ENCODE results near the gene NLRP14. TPM values are rescaled to one million over a fixed set of nuclear protein-coding genes. Genes with fewer than 3 reads are reported as not detected.

Gene NLRP14
- total RNA-seq, 4 donors from 2014 or later: 0.09 TPM; not detected in 3

DNA sequence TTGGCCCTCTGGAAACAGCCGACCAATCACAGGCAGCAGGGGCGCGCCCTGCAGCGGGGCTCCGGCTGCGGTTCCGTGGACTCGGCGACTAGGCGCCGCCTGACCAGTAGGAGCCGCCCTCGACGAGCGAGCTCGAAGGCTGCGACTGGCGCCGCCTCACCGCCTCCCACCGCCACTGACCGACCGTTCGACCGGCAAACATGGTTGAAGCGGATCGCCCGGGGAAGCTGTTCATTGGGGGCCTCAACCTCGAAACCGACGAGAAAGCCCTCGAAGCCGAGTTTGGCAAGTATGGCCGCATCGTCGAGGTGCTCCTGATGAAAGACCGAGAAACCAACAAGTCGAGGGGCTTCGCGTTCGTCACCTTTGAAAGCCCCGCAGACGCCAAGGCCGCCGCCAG is 68.6 kb downstream of the NLRP14 start, which contains the start of gene RBMXL2:
Gene RBMXL2, plus strand, starts transcription at position 78 of the 400 bp plus-strand sequence. Its CDS starts 123 bp downstream, at position 201.
- H3K27me3 ChIP-seq: no peaks in the 10 kb centered on the region
- H3K9me3 ChIP-seq: no peaks in the 10 kb centered on the region
- intact Hi-C loops (cut with DNase I): no loop called here
- TF ChIP-seq, protein P1, sequence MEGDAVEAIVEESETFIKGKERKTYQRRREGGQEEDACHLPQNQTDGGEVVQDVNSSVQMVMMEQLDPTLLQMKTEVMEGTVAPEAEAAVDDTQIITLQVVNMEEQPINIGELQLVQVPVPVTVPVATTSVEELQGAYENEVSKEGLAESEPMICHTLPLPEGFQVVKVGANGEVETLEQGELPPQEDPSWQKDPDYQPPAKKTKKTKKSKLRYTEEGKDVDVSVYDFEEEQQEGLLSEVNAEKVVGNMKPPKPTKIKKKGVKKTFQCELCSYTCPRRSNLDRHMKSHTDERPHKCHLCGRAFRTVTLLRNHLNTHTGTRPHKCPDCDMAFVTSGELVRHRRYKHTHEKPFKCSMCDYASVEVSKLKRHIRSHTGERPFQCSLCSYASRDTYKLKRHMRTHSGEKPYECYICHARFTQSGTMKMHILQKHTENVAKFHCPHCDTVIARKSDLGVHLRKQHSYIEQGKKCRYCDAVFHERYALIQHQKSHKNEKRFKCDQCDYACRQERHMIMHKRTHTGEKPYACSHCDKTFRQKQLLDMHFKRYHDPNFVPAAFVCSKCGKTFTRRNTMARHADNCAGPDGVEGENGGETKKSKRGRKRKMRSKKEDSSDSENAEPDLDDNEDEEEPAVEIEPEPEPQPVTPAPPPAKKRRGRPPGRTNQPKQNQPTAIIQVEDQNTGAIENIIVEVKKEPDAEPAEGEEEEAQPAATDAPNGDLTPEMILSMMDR (IDR thresholded peaks at IDR 0.05): no peak
- no peak for TF ChIP-seq POLR2A (IDR thresholded peaks at IDR 0.05)
- no peaks in the 10 kb centered on the region for H3K36me3 ChIP-seq
- no peak for DNase-seq
- no peak within 1 kb of the TSS for H3K27ac ChIP-seq
- H3K4me1 ChIP-seq: no peaks in the 10 kb centered on the region
- no peak within 1 kb of the TSS for H3K4me3 ChIP-seq
- 80% methylated on average over 2 of the region's 45 CpGs; no CpG with 5 or more reads in 1 of the 2 donors for WGBS, 2 donors

DNA sequence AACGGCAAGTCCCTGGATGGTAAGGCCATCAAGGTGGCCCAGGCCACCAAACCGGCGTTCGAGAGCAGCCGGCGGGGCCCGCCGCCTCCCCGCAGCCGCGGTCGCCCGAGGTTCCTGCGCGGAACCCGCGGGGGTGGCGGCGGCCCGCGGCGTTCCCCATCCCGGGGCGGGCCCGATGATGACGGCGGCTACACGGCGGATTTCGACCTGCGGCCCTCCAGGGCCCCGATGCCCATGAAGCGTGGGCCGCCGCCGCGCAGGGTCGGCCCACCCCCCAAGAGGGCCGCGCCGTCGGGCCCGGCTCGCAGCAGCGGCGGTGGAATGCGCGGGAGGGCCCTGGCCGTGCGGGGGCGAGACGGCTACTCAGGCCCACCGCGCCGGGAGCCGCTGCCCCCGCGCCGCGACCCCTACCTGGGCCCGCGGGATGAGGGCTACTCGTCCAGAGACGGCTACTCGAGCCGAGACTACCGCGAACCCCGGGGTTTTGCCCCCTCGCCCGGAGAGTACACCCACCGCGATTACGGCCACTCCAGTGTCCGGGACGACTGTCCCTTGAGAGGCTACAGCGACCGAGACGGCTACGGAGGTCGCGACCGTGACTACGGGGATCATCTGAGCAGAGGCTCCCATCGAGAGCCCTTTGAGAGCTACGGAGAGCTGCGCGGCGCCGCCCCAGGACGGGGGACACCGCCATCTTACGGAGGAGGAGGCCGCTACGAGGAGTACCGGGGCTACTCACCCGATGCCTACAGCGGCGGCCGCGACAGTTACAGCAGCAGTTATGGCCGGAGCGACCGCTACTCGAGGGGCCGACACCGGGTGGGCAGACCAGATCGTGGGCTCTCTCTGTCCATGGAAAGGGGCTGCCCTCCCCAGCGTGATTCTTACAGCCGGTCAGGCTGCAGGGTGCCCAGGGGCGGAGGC is 69.3 kb downstream of the NLRP14 start:
- Histone ChIP-seq H3K9me3 (no peaks in the 10 kb centered on the region), H3K4me1 (no peaks in the 10 kb centered on the region), H3K4me3 (no peak overlapping the region), H3K27ac (no peak overlapping the region), H3K36me3 (no peaks in the 10 kb centered on the region), H3K27me3 (no peaks in the 10 kb centered on the region)
- 89 to 93% methylated on average over 16 to 24 of the region's 111 CpGs for WGBS, 2 donors
- intact Hi-C loops (cut with DNase I): no loop called here
- no peak for DNase-seq
- TF ChIP-seq, protein P1 (IDR thresholded peaks at IDR 0.05): no peak
- no peak for TF ChIP-seq POLR2A (IDR thresholded peaks at IDR 0.05)

DNA sequence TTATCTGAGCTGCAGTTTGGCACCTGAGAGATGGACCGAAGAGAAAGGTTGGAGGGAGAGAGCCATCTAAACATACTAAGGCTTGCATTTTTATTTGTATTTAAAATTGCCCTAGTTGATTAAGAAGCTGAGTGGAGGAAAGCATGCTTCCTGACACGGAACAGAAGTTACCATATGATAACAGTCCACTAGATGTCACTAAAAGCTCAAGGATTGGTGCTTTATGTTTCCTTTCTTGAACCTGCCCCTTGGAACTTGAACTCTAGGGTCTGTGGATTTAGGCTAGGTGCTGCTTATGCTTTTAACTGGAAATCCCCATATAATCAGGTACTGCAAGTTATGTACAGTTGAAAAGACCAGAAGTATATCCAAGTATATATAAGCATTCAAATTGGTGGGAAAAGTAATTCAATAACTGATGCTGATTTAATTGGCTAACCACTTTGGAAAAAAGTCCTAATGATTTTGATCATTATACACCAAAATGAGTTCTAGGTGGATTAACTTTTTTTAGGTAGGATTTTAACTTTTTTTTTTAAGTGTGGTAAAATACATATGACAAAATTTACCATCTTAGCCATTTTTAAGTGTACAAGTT is 78.1 kb downstream of the NLRP14 start:
- no peak for DNase-seq
- H3K27ac ChIP-seq: no peak overlapping the region
- no peaks in the 10 kb centered on the region for H3K9me3 ChIP-seq
- no peak overlapping the region for H3K4me3 ChIP-seq
- intact Hi-C loops (cut with DNase I): no loop called here
- 4 to 5% methylated on average over 2 of the region's 2 CpGs for WGBS, 2 donors
- H3K36me3 ChIP-seq: no peaks in the 10 kb centered on the region
- TF ChIP-seq, protein P1 (IDR thresholded peaks at IDR 0.05): peak; percentile 38 to 67 (median 46)
- TF ChIP-seq POLR2A (IDR thresholded peaks at IDR 0.05): no peak
- peaks cover 0 to 14% (median 0%) of the 10 kb centered on the region in 4 donors for H3K27me3 ChIP-seq
- H3K4me1 ChIP-seq: no peaks in the 10 kb centered on the region

DNA sequence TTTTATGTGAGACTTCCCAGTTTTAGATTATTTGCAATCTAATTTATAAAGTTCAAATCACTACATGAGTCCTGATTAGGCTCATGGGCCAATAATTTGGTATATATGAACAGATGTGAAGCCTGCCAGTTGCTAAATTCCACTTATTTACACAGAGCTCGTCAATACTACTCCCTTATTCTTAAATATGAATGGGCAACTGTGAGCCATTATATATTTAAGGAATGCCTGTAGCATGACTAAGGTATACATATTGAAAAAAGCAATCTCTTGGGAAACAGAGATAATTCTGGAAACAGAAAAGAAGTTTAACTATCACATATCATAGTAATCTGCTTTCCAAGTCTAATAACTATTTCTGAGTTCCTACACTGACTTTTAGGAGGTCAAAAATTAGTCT is 95.5 kb downstream of the NLRP14 start:
- intact Hi-C loops (cut with DNase I): no loop called here
- TF ChIP-seq, protein P1 (IDR thresholded peaks at IDR 0.05): no peak
- no peak for TF ChIP-seq POLR2A (IDR thresholded peaks at IDR 0.05)
- WGBS, 2 donors: 5 to 20% methylated on average over 1 of the region's 1 CpG

DNA sequence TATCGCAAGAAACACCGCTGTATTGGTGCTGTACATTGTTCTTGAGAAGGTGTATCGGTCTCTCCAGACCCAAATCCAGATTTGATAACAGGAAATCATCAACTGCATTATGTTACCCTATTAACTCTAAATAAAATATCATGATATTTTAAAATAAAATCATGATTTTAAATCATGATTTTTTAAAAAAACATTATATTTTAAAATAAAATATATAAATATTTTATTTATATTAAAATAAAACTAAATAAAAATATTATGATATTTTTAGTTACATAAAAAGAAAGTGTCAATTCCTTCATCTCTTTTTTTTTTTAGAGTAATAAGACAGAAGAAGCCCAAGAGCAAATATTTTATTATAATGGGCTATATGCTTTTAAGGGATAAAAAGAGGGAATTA is 96.1 kb downstream of the NLRP14 start:
- TF ChIP-seq, protein P1 (IDR thresholded peaks at IDR 0.05): no peak
- TF ChIP-seq POLR2A (IDR thresholded peaks at IDR 0.05): no peak
- no peaks in the 10 kb centered on the region for H3K4me1 ChIP-seq
- H3K36me3 ChIP-seq: no peaks in the 10 kb centered on the region
- H3K27ac ChIP-seq: no peak overlapping the region
- H3K27me3 ChIP-seq: no peaks in the 10 kb centered on the region
- intact Hi-C loops (cut with DNase I): no loop called here
- H3K4me3 ChIP-seq: no peak overlapping the region
- H3K9me3 ChIP-seq: no peaks in the 10 kb centered on the region
- no peak for DNase-seq
- WGBS, 2 donors: 77 to 91% methylated on average over 3 of the region's 3 CpGs

More for the DNA sequence above, 95.5 kb downstream of the NLRP14 start:
- Histone ChIP-seq H3K36me3 (no peaks in the 10 kb centered on the region), H3K4me1 (no peaks in the 10 kb centered on the region), H3K27me3 (no peaks in the 10 kb centered on the region), H3K4me3 (no peak overlapping the region), H3K9me3 (no peaks in the 10 kb centered on the region), H3K27ac (no peak overlapping the region)
- DNase-seq: no peak
